ENCODE results near the gene SCAMP4. TPM values are rescaled to one million over a fixed set of nuclear protein-coding genes. Genes with fewer than 3 reads are reported as not detected.
A peak's percentile ranks its signal among the peaks of the same experiment; 100 is the strongest.

The SCAMP4 gene
- total and polyA plus RNA-seq, 2 of the 13 experiments (the other 11 are each of a cell fraction or from before 2014, with no cell fraction given) = 10.7 to 13.7 TPM

DNA sequence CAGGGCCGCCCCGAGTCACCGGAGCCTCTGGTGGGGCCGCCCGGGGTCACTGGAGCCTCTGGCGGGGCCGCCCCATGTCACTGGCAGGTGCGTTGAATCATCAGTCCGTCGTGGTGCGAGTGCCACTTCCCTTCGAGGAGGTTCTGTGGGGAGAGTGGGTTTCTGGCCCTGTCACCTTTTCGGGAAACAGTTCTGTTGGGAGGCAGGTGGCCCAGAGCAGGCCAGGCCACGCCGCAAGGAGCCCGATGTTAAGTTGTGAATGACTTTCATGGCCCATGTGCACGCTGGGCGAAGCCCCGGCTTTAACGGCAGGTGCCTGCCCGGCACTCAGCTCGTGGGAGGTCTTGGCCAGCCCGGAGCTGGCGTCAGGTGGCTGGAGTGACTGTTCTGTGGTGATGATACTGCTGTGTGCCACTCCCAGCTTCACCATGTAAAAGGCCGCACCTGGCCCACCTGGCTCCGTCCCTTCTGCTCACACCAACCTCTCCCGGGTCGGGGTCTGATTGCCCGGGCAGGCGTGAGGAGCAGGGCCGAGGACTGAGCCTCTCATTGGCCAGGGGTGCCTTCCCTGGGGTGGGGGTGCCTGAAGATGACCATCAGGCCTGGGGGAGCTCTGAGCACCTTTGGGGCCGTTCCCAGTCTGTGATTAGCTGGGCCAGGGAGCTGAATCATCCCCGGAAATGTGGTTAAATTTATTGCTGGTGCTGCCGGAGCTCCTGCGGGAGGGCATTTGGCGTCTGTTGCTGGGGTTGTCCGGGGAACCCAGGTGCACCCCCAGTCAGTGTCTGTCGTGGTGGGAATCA lies 65.0 kb downstream of the SCAMP4 start (continued):
- TF ChIP-seq HOXA3 (CRISPR knock-in tag; IDR thresholded peaks at IDR 0.05) (no peak), NONO (IDR thresholded peaks at IDR 0.05) (no peak), NONO (CRISPR knock-in tag; conservative IDR thresholded peaks at IDR 0.05) (no peak)

- no peak for ATAC-seq
- TF ChIP-seq RBM22 (optimal IDR thresholded peaks at IDR 0.05; ENCODE audit: low read length) (peak; percentile 28), HNRNPL (IDR thresholded peaks at IDR 0.05; ENCODE audit: low read depth, low read length) (0 out of 2 replicates have a peak, but pooled peaks have one; percentile 58), CREB3 (CRISPR knock-in tag; IDR thresholded peaks at IDR 0.05) (no peak), ZNF839 (CRISPR knock-in tag; IDR thresholded peaks at IDR 0.05; ENCODE audit: borderline replicate concordance) (no peak)
- TF ChIP-seq, protein P1, sequence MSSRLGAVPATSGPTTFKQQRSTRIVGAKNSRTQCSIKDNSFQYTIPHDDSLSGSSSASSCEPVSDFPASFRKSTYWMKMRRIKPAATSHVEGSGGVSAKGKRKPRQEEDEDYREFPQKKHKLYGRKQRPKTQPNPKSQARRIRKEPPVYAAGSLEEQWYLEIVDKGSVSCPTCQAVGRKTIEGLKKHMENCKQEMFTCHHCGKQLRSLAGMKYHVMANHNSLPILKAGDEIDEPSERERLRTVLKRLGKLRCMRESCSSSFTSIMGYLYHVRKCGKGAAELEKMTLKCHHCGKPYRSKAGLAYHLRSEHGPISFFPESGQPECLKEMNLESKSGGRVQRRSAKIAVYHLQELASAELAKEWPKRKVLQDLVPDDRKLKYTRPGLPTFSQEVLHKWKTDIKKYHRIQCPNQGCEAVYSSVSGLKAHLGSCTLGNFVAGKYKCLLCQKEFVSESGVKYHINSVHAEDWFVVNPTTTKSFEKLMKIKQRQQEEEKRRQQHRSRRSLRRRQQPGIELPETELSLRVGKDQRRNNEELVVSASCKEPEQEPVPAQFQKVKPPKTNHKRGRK (CRISPR knock-in tag; IDR thresholded peaks at IDR 0.05) = no peak
These were observed 65.8 kb downstream of the SCAMP4 start for GRCh38 chr19:1970806-1971502.

More at GRCh38 chr19:1970806-1971502, 65.8 kb downstream of the SCAMP4 start:
- Histone ChIP-seq H3K4me3 (replicated peaks in 1 of 3; ENCODE audit: insufficient read depth in 1 of 3, low read depth in 2 of 3, low read length in 3 of 3) (no peak overlapping the region), H3K9ac (ENCODE audit: insufficient read depth, low read depth, low read length) (no peak overlapping the region), H3K27me3 (ENCODE audit: control insufficient read depth in 1 of 2, insufficient read depth in 2 of 2, low read length in 2 of 2) (no peaks in the 10 kb centered on the region), H2AFZ (ENCODE audit: low read length) (no peak overlapping the region), H3K36me3 (replicated peaks in 1 of 2; ENCODE audit: control insufficient read depth in 1 of 2, insufficient read depth in 2 of 2, low read length in 2 of 2) (peaks cover 11 to 33% of the 10 kb centered on the region in 2 experiments), H3K27ac (ENCODE audit: extremely low read length, insufficient read depth, low read length) (no peak overlapping the region), H4K20me1 (ENCODE audit: insufficient read depth, low read length) (peaks cover 8% of the 10 kb centered on the region; the same call in 1 of the 2 replicates), H3K4me2 (ENCODE audit: low read depth, low read length) (no peak overlapping the region), H3K4me1 (ENCODE audit: insufficient read depth, low read length) (no peaks in the 10 kb centered on the region), H3K79me2 (ENCODE audit: insufficient read depth, low read length) (peaks cover 5% of the 10 kb centered on the region), H3K9me3 (ENCODE audit: low read length) (no peaks in the 10 kb centered on the region)
- POLR2A ChIA-PET = no interaction called here
- CTCF ChIA-PET (ENCODE audit: low intra/inter-chr PET ratio, low total read pairs) = no interaction called here
- DNase-seq (ENCODE audit: low spot score) = no peak
- in situ Hi-C loops (cut with HindIII; ENCODE audit: extremely low pct_ligation_motif_present, low pct_unique_long_range_greater_than_20kb) (no loop called here), intact Hi-C loops (cut with micrococcal nuclease; ENCODE audit: unreplicated experiment) (no loop called here)
- no peak for FAIRE-seq
- BruUV-seq (replicated peaks) = no TSS peak
- WGBS (ENCODE audit: low lambda C conversion rate) = 97% methylated on average over 18 of the region's 27 CpGs

Data from HepG2 (cell line).